HG03354 (cell line): Measurements from ENCODE around the gene LIMD2.

Experiments used
- ATAC-seq: cut with Tn5 transposase; IDR thresholded peaks from one replicate; pipeline ENCODE4 v1.9.1; 2021; ENCODE audit warnings: mild to moderate bottlenecking; ENCODE audit not compliant: unreplicated experiment, poor library complexity, severe bottlenecking

The LIMD2 gene

DNA sequence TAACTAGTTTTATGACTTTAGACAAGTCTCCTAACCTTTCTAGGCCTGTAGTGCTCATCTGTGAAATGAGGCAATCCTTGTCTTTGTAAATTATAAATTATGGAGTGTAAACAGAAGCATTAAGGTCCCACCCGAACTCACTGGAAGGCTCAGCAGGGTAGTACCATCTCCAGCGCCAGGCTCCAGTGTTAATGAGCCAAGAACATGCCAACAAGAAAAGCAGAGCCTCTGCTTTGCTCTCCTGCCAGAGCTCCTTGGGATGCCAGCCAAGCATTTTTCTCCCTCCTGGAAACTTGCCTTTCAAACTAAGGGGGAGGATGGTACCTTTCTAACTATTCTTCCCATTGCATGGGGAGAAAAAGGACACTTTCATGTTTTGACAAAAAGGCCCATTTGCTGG, 14.9 kb downstream of the LIMD2 start:
- no peak for ATAC-seq

DNA sequence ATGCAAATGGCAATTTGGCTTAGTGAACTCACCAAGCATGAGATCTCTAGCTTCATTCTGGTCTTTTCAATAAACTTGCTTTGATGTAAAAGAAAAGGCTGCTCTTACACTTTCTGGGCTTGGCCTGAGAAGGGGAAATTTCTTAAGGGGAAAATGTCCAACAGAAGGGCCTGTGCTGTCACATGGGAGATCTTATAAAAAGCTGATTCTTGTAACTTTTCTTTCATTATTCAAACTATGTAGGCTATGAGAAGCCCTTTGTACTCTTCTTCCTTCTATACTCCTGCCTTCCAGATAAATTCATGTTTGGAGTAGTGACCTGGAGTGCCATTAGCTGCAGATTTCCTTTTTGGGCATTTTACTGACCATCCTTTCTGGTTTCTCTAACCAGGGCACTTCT, 16.9 kb downstream of the LIMD2 start:
- no peak for ATAC-seq

DNA sequence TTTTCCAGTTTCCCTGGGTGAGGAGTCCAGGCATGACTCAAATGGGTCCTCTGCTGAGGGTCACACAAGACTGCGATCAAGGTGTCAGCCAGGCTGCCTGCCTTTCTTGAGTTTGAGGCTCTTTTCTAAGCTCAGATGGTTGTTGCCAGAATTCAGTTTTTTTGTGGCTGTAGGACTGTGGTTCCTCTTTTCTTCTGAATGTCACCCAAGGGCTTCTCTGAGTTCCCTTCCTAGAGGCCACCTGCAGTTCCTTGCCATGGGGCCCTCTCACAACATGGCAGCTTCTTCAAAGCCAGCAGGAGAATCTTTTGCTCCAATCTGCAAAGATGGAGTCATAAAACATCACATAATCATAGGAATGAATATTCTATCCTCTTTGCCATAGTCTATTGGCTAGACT, 17.5 kb downstream of the LIMD2 start:
- no peak for ATAC-seq

DNA sequence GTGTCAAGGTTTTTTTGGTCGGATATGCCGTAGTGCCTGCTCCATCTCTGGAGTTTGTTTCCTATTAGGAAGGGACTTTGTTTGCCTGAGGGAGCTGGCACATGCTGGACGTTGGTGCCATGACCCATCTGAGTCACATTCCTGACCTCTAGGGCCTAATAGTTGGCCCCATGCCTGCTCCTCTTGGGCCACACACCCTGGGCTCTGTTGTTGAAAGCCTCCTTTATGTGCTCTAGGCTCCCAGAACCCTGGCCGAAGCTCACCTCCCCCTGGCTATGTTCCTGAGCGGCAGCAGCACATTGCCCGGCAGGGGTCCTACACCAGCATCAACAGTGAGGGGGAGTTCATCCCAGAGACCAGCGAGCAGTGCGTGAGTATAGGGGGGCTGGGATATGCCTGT, 18.4 kb downstream of the LIMD2 start:
- no peak for ATAC-seq

DNA sequence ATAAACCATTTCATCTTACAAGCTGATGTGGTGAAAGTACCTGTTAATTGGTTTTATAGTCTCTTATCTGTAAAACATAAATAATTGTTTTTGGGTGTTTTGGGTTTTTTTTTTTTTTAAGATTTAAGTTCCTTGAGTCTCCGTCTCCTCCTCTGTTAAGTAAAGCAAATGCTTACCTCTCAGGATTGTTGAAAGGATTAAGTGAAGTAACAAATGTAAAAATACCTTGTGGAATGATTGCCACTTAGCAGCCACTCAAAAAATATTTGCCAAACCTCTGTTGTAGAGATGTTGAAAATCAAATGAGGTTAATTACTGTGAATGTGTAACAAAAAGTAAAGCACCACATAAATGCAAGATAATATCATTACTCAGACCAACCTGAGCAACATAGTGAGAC, 19.2 kb downstream of the LIMD2 start:
- ATAC-seq = no peak

DNA sequence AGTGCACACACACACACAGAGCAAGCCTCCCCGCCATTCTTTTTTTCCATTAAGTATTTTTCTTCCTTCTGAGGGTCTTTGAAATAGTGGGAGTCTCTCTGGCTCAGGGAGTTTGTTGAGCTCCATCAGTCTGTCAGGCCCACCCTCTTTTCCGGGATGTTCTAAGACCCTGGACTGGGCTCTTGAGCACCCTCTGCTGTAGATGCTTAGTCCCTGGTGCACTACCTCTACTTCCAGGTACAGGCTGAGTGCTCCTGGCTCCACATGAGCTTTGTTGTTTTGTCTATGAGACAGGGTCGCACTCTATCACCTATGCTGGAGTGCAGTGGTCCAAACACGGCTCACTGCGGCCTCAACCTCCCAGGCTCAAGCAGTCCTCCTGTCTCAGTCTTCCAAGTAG, 20.7 kb downstream of the LIMD2 start:
- ATAC-seq = no peak

DNA sequence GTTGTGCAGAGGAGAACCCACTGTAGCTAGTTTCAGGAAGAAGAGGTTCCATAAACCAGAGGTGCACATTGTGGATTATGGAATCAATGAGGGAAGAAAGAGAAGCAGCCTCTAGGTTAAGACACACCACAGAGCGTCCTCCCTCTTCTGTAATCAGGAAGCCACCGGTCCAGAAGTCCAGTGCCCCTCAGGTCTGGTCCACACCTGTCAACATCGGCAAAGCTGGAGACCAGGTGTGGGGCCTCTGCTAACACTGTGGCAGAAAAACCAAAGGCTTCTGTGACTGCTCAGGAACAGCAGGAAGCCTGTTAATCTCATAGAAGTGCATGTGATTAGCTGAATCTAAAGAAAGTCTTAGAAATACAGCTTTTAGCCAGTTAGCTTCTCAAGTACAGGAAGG, 23.3 kb downstream of the LIMD2 start:
- no peak for ATAC-seq

DNA sequence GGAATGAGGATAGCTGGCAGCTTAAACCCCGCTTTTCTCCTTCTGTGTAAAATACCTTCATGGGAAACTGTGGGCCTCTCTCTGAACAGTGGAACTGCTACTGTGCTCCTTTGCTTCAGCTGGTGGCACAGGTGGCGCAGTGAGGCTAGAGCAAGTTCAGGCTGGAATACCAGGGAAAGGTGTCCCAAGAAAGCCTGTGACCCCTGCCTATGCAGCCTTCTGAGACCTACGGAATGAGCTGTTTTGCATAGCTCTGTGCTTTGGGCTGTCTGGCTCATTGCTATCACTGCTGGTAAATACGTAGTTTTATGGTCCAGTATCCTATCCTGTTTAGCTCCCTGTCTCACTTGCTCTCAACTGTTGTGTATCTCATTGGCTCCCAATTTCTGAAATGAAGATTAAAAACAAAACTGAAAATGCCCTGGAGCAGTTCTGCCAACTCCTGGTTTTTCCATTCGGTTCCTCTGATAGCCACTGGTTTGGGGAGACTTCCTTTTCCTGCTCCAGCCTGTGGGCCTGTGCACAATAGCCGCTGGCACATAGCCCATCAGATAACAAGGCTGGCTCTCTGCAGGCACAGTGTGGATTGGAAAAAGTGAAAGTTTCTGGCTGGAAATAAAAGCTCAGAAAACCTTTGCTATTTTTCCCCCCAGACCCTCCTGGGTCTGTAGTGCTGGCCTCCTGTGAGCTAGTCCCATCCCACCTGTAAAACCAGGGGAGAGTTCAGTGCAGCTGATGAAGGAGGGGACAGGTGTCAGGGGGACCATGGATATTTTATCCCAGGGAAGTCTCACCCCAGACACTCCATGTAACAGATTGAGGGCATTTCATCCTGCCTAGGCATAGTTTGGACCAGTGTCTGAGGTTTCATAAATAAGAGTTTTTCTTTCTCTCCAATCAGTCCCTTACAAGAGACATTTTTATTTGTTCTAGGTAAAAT, 24.0 kb downstream of the LIMD2 start:
- no peak for ATAC-seq

DNA sequence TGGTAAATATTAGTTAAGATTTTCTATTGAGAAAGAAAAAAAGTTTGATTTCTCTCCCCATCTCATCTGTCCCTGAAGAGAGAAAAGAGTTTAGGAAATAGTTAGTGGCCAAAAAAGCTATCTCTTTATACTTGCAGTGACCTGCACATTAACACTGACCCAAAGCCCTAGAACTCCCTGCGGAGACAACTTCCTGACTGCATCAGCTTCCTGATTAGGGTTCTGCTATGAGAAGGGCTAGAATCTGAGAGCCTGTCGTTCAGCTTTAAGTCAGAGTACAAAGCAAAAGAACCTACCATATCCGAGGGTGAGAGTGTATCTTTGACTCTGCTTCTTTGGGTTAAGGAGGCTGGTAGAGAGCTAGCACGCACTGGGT, 24.7 kb downstream of the LIMD2 start:
- no peak for ATAC-seq

DNA sequence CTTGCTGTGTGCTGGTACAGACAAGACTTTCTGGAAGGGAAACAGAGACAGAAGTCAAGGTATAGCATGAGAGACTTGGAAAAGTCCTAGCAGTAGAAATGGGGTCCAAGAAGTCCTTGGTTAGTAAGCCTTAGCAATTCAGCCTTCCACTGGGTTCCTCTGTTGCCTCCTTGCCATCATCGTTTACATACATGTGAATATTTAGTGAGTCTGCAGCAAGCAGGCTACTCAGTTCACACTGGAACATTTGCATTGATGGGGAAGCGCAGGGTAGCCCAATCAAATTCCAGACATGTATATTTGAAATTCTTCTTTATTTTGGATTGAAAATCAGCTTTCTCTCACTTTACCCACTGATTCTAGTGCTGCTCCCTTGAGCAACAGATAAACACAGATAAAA, 27.1 kb downstream of the LIMD2 start:
- ATAC-seq = no peak

DNA sequence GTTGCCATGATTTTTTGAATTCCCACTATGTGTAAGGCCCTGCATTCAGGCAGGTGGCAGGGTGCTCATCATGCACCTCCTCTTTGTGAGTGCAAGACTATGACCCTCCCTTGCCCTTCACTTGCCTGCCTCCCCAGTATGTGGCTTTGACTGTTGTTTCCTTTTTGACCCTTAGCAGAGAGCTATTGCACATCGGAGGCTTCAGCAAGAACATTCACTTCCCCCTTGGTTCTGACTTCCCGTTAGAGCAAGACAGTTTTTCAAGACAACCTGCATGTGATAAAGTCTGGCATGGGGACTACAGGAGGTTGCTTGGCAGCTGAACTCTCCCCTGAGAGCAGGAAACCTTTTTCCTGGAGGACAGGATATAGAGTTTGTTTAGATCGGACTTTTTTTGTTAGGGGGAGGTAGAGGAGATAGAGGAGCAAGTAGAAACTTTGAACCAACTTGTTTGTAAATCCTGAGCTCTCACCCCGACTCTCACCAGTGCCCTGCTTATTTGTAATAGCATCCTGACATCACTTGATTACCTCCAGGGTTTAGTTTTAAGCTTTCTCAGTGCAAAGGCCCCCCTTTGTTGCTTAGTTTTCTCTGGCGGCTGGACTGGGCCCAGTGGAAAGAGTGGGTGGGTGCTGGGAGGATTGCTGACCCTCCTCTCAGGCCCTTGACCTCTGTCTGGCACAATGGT, 34.3 kb downstream of the LIMD2 start:
- ATAC-seq = no peak

DNA sequence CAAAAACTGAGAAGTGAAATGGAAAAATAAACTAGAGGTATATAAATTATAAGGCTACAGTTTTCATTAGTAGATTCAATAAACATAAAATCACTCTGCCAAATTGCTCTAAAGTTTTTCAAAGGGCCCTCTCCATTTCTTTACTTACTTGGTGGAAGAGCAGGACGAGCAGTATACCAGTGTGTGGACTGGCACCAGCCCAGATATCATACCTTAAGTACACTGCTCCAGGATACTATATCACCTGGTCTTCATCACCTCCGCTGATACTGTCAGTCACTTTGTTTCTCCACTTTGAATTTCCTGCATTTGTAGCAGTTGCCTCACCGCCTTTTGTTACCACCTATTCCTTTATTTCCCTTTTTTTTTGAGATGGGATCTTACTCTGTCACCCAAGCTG, 40.1 kb downstream of the LIMD2 start:
- ATAC-seq = no peak

DNA sequence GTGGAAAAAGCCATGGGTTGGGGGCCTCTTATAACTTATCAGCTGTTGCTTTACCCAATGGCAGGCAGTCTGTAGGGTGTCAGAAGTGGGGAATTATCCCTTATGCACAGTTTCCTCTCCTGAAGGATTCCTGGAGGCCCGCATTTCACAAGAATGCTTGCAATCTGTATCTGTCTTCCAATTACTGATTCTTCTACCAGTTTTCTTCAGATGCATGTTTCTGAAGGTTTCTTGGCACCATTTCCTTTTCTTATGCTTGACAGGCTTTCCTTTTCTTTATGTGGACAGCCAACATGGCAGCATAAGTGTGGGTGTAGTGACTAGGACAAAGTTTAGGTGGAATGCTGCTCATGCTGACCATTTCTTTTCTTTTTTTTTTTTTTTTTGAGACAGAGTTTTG, 41.6 kb downstream of the LIMD2 start:
- no peak for ATAC-seq

DNA sequence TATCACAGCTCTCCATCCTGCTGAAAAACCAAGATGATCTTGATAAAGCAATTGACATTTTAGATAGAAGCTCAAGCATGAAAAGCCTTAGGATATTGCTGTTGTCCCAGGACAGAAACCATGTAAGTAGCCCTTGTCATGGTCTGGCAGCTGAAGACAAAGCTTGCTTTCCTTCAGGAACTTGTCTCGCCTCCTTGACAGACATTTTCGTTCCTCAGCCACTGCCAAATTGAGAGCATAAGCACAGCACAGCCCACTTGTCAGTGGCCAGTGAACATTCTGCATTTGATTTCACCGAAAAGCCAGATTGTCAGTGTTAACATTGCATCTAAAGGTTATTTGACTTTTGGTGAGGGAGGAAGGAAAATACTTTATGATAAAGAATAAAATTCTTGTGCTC, 42.1 kb downstream of the LIMD2 start:
- no peak for ATAC-seq

DNA sequence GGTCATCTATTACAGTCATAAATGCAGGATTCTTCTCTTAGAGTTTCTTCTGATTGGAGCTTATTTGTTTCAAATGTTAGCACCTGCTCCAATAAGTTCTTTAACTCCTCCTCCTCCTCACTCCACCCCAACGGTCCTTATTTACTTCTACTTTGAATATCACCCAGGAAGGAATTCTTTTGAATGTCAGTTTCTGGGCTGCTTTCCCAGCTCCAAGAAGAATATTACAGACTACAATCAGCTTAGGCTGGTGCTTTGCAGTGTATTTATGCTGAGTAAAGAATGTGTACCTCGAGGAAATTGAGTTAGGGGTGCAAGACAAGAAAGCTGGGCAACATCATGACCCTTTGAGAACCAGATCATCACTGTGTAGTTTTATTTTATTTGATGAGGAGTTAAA, 46.9 kb downstream of the LIMD2 start:
- no peak for ATAC-seq

DNA sequence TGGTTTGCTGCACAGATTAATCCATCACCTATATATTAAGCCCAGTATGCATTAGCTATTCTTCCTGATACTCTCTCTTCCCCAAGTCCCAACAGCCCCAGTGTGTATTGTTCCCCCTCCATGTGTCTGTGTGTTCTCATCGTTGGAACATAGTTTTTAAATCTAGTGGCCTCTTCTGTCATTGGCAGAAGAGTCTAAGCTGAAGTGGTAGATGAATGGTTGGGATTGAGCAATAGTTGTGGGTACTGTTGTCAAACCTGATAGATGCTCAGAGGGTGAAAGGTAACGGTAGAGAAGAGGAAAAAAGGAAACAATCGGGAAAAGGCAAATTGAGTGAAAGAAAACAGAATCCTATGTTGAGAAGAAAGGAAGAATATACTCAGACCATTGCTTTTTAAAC, 47.8 kb downstream of the LIMD2 start:
- ATAC-seq = no peak

DNA sequence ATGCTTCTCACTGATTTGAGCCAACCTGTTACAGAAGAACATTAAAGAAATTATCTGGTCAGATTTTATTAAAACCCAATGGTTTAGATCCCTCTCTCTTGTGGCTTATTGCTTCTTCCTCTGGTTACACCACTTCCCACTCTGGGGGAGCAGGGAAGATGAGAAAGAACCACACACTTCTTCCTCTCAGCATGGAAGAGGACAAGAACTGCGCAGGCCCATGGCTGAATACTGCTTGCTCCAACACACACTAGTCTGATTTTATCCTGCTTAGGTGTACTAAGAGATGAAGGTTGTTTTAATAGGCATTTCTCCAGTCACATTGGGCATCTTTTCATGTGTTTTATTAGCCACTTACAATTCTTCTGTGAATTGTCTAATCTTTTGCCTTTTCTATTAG, 50.1 kb downstream of the LIMD2 start:
- ATAC-seq = no peak

DNA sequence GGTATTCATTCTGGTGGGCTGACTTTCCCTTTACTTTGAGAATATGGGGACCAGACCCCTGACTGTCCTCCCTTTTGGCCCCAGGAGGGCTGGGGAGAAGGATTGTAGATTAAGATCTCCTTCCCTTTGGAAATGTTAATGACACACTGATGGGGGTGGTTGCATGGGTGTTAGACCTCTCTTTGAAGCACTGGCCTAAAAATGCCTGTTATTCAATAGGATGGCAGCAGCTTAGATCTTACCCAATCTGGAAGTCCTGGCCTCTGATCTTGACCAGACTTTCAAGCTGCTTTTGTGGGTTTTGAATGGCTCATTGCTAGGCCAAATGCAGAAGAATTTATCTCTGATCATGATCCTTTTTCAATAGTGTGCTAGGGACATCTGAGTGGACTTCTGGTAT, 52.0 kb downstream of the LIMD2 start:
- no peak for ATAC-seq

DNA sequence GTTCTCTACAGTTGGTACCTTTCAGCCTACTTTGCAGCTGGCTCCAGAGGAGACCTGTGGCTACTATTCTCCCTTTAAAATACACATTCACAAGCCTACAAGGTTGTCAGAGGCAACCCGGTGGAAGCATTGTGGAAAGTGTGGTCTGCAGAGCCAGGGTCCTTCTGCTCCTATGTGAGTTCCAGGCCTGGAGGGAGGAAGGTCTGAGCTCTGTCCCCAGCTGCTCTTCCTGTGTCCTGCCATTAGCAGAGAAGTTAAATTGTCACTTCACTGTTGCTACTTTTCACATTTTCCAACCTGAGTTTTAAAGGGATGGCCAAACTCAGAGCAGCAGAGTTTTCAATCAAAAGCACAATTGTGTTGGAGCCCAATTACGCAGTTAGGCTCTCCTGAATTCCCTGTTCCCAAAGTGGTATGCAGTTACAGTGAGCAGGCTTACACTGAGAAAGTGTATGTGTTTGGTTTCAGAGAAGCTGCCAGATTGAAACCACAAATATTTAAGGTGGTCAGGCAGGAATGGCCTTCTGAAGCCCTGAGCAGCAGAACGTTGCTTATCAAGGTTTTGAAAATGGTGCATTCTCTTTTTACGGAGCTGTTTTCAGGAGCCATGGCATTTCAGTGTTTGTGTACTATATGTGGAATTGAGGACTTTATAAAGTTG, 52.7 kb downstream of the LIMD2 start:
- no peak for ATAC-seq

DNA sequence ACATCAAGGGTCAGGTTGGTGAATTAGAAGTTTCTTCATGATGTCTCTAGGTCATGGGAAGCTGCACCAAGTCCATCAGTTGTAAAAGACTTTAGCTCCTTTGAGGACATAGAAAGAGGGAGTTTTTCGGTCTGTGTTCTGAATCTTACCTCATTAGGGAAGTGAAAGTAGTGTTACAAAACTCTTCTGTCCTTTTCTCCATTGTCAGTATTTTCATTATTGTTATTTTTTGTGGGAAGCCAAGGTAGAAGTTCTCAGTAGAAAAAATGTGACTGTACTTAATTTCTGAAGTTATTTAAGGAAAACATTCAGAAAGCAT, 53.5 kb downstream of the LIMD2 start:
- peak; percentile 88 for ATAC-seq
